GM12891 (cell line): ENCODE results near the gene ATG10.

Experiments used
- PAX5 ChIP-seq: IDR thresholded peaks from 2 replicates; pipeline ENCODE4 v1.6.1; 2011; ENCODE audit warnings: low read length, moderate library complexity, mild to moderate bottlenecking; ENCODE audit not compliant: insufficient read depth, severe bottlenecking
- POLR2A ChIP-seq: IDR thresholded peaks from 2 replicates; pipeline ENCODE4 v1.6.1; 2011; ENCODE audit warnings: low read depth, low read length, control low read depth
- POLR2AphosphoS5 ChIP-seq: IDR thresholded peaks from 2 replicates; pipeline ENCODE4 v1.6.1; 2011; ENCODE audit warnings: low read depth, low read length, control low read depth
- SPI1 ChIP-seq: IDR thresholded peaks from 2 replicates; pipeline ENCODE4 v1.6.1; 2011; ENCODE audit warnings: low read depth, low read length, control low read depth
- TAF1 ChIP-seq: IDR thresholded peaks from 2 replicates; pipeline ENCODE4 v1.6.1; 2011; ENCODE audit warnings: low read depth, low read length, control low read depth

DNA sequence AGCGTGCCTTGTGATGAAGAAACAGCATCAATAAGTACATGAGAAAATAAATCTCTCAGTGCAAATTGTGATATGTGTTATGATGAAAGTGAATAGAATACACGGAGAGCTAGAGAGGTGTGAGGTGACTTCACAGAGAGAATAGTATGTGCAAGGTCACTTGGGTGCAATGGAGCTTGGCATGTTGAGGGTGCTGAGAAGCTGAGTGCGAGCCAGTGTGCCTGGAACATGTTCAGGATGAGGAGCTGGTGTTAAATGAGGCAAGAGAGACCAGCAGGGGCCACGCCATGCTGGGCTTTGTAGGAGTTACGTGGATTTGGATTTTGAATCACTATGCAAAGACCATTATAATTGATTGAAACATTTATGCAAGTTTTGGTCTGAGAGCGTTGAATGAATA is 319.1 kb downstream of the ATG10 start:
- TF ChIP-seq POLR2A (no peak), POLR2AphosphoS5 (no peak), SPI1 (no peak), TAF1 (no peak), PAX5 (no peak)
